HG02884 (cell line): Measurements from ENCODE around the gene USP47.
A peak's percentile ranks its signal among the peaks of the same experiment; 100 is the strongest.
"Not testable (repeated sequence)": the region's sequence is repeated elsewhere in the genome, so short reads cannot be mapped to it uniquely, and the experiment has no call there.

Experiments
- ATAC-seq: cut with Tn5 transposase; IDR thresholded peaks from one replicate; pipeline ENCODE4 v1.9.1; 2021; ENCODE audit warnings: mild to moderate bottlenecking, moderate library complexity; ENCODE audit not compliant: unreplicated experiment

USP47 gene

DNA sequence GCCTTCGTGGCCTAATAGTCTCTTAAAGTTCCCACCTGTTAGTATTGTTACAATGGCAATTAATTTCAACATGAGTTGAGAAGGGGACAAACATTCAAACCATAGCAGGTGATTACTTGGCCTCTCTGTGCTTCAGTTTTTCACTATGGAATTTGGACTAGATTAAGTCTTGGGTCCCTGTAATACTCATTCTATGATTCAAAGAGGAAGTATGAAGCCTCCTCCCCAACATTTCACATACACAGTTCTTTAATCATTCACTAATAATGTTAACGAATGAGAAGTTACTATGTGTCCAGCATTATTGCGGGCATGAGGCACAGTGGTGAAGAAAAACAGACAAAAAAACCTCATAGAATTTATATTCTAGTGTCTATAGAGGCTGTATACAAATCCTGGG lies 19.9 kb upstream of the USP47 start:
- ATAC-seq, result no peak

DNA sequence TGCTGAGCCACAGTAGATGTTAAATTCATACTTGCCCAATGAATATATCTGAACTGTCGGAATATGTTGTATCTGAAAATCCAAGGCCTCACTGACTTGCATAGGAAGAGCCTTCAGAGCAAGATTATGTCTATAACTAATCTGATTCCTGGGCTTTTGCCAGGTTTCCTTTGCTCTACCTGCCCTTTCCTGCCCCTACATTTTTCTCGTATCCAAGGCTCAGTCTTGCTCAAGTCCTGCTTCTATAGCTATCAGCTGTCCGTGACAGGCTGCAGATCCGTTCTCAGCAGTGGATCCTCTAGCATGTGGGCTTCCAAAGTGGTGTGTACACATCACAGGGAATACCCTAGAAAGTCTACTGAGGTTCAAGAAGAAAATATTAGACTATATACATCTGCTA lies 18.8 kb upstream of the USP47 start:
- ATAC-seq, result no peak

DNA sequence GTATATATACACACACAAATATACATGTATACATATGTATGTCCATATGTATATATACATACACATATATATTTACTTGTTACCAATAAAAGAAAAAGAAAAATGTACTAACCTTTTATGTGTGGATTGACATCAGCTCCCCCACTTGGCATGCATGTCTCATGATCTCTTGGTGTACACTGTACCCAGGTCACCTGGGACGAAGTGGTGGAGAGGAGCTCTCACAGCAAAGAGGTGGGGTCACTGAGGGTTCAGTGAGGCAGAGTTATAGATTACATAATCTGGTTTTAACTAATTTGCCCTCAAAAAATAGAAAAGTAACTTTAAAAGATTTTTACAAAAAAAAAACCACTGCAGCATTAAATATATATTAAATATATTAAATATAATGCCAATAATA lies 15.5 kb upstream of the USP47 start:
- ATAC-seq, result no peak

DNA sequence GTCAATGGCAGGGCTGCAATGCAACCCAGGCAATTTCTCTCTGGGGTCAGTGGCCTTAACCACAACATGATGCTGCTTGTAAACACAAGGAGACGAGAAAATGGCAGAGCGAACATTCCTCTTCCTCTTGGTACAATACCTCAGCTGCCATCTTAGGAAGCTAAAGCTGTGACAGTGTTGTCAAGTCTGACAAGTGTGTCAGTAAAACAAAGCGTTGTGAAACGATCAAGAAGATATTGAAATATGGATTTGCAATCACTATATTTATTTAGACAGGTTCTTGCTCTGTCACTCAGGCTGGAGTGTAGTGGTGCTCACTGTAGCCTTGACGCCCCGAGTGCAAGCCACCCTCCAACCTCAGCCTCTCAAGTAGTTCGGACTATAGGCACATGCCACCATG lies 14.5 kb upstream of the USP47 start:
- no peak for ATAC-seq

DNA sequence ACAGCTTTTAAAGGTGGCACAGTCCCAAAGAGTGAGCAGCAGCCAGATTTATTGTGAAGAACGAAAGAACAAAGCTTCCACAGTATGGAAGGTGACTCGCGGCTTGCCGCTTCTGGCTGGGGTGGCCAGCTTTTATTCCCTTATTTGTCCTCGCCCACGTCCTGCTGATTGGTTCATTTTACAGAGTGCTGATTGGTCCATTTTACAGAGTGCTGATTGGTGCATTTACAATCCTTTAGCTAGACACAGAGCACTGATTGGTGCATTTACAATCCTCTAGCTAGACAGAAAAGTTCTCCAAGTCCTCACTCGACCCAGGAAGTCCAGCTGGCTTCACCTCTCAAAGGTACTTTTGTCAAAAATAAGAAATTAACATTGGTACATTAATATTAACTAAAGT lies 10.4 kb upstream of the USP47 start:
- ATAC-seq, result not testable (repeated sequence)

DNA sequence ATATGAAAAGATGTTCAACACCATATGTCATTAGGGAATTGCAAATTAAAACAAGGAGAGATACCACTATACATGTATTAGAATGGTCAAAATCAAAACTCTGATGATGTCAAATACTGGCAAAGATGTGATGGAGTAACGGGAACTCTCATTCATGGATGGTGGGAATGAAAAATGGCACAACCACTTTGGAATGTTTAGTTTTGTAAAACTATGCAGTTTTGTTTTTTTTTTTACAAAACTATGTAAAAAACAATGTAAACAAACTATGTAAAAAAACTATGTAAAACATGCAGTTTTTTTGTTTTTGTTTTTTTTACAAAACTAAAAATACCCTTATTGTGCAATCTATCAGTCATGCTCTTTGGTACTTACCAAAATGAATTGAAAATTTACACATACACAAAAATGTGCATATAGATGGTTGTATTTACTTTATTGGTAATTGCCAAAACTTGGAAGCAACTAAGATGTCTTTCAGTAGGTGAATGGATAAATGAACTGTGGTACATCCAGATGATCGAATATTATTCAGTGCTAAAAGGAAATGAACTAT lies 5.0 kb upstream of the USP47 start:
- ATAC-seq, result no peak

DNA sequence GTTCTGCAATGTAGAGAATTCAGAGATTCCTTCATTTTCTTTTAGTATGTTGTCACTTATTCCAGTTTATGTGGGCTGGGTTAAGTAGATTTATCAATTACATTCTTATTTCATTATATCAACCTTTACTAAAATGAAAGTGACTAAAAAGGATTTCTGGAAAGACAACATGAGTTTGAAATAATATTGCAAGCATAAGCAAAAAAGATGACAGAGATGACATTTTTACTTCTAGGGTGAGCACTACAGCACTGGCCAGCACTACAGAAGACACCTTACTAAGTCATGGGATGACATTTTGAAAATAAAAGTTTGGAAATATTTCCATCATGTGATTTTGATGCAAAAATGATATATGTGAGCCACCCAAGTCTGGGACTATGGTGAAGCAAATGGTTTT lies 2.1 kb upstream of the USP47 start:
- ATAC-seq, result no peak

DNA sequence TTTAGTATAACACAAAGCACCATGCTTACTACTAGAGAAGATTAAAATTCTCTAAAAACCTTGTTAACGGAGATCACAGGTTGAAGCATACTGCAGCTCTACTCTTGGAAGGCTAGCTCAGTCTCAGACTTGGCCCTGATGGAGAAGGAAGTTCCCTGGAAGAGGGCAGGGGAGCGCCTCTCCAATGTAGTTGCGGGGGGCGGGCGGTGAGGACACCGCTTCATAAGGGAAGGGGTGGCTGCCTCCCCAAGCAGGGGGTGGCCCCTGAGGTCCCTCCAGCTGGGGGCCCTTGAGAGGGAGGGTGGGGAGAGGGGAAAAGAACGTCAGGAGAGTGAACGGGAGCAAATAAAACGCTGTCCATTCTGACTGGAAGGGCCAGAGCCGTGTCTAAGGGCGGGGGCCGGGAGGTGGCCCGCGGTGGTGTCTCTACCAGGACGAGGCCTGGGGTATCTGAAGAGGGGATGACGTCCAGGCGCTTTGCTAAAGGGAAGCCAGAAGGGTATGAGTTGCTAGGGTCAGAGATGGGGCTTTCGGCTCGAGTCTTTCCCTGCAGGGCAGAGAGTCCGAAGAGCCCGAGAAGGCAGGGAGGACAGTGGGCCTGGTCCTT lies 553 bp upstream of the USP47 start:
- ATAC-seq, result peak; percentile 34

DNA sequence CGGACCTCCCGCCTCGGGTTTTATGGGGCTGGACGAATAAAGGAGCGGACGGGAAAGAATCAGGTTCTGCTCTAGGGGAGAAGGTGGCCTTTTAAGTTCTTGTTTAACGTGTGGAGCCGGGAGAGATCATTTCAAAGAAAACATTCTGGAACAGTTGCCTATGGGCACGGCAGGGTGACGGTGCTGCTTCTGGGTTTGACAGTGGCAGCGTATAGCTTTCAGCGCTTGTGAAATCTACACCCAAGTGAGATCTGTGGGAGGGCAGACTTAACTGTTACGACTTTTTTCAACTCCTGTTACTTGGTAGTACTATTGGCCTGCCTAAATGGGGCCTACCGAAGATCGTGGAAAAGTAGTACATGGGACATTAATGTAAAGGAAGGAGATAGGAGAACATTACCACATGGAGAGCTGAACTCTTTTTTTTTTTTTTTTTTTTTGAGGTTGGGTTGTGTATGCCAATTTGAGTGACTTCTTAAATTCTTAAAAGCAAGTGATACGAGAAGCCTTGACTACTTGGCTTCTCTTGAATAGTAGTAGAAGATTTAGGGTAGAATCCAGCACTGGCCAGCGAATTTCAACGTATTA lies 743 bp downstream of the USP47 start:
- ATAC-seq, result peak; percentile 40

DNA sequence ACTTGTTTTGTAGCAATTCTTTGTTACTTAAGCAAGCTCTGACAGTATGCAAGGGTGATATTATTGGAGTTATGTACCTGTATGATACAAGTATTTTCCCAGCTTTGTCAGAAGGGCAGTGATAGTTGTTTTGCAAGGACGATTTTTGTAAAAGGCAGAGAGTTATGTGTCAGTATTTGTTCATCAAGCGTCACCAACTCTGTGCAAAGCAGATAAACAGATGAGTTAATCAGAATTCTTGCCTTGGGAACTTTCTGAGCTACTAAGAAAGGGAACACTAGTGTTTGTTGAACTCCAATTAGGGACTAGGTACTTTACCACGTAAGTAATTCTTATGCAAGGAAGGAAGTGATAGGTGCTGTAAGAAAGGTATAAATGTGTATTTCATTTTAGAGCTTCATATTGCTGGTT lies 1.4 kb downstream of the USP47 start:
- ATAC-seq, result no peak

DNA sequence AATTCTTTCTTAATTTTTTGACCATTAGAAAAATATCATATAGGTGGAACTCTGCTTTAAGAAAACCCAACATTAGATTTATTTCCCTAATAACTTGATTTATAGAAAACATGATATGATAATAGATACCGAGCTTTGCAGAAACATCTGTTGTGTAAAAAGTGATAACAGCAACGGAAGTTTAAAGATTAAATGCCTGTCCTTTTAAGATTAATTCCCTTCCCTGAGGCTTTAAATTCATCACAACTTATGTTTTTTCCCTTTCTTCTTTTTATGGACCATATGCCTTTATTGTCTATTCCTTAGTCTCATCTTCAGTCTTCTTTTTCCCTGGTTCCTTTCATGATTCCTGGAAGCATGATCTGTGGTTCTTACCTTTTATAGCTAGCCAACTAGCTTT lies 1.9 kb downstream of the USP47 start:
- ATAC-seq, result no peak

DNA sequence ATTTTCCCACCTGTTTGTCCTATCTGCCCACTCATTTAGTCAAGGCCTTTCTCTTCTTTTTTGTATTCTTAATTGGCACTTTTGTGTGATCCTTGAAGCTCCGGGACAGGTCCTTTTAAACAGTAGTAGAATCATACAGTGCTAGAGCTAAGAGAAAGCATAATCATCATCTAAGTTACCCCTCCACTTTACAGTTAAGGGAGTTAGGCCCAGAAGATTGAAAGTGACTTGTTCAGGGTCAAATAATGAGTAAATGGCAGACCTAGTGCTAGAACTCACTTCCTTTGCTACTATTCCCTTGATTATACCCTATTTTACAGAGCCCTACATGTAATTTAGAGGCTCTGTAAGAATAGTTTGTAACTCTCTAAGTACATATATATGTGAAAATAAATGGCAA lies 2.5 kb downstream of the USP47 start:
- no peak for ATAC-seq

DNA sequence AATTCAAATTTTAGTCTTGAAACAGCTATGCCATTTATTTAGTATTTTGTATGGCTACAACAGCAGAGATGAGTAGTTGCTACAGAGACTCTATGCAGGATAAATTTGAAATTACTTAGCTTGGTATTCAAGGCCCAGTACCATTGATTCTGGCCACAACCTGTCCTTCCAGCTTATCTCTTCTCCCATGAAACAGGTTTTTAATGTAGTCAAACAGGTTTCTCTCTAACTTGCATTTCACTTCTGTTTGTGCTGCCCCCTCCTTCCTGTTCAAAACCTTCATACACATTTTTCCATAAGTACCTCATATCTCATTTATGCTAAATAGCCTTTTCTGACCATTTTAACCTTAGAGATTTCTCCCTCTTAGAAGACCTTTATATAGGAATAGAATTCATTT lies 3.3 kb downstream of the USP47 start:
- ATAC-seq, result no peak

DNA sequence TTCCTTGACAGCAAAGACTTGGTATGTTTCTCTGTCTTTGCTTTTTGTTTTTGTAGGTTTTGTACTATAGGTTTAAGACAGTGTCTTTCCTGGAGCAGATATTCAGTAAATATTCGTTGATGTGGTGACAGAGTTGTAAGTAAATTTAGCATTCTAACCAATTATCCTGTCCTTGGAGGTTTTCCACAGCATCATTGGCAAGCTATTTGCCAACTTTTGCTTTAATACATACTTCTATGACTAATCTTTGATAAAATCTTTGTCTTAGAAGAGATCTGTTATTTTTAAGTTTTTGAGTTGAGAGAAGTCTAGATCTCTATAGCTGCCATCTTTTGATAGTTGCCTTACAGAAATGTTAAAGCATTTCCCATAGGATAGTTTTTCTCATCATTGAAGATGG lies 3.8 kb downstream of the USP47 start:
- ATAC-seq, result no peak

DNA sequence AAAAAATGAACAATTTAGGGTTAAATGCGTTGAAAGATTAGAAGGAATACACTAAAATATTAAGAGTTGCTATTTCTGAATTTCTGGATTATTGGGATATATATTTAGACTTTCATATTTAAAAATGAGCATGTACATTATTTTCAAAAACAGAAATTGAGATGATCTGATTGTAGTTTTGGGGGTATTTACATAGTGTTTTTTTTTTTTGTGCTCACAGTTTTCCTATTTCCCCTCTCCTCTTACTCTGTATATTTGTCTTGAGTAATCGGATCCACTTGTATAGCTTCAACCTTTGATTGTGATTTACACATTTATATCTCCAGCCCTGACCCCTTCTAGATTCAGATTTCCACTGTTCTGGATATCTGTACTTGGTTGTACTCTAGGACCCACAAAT lies 5.3 kb downstream of the USP47 start:
- no peak for ATAC-seq

DNA sequence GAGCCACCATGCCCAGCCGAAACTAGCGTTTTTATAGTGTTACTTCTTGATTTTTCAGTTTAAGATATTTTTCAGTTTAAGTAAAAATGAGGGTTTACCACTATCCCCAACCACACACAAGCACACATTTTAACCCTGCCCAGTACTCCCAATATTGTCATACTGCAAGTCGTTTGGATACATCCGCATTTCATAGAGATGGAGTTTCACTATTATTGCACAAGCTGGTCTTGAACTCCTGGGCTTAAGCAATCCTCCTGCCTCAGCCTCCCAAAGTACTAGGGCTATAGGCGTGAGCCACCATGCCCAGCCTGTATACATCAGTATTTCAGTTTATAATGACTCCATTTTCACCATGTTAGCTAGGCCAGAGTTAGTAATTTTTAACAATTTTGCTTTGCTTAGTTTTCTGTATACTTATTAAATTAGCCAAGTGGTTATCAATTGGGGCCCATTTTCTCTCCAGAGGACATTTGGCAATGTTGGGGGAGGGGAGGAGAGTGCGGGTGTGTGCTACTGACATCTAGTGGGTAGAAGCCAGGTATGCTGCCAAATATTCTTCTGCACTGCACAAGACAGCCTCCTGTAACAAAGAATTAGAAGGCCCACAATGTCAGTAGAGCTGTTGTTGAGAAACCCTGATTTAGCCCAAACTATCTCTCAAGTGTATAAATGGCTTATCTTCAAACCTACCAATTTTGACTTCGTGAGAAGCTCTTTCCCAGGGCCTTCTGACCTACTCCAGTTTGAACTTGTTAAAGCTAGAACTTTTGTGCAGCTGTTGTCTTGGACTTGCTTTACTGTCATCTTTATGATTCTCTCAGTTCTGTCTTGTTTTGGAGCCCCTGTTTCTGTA lies 7.3 kb downstream of the USP47 start:
- ATAC-seq, result peak; percentile 70

DNA sequence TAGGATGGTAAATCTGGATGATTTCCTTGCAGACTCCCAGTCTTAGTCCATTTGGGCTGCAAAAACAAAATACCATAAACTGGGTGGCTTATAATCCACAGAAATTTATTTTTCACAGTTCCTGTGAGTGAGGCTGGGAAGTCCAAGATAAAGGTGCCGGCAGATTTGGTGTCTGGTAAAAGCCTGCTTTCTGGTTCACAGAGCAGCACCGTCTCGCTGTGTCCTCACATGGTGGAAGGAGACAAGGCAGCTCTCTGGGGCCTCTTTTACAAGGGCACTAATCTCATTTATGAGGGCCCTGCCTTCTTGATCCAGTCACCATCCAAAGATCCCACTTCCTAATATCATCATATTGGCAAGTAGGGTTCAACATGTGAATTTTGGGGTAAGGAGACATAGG lies 8.9 kb downstream of the USP47 start:
- ATAC-seq, result no peak

DNA sequence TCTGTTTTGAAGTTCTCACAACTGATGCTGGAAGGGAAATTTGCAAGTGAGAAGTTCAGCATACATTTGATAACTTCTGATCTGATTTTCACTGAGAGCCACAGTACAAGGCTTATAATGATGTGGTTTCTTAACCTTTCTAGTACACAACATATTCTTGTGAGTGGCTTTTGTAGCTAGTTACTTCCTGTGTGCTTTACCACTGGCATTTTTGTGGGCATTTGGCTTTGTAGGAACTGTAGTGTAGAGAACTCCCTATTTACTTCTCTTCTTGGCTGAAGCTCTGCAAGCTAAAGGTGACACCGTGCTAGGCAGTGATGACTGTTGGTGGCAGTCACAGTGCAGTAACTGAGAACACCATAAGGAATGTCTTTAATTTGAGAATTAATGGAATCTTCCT lies 14.9 kb downstream of the USP47 start:
- ATAC-seq, result no peak

DNA sequence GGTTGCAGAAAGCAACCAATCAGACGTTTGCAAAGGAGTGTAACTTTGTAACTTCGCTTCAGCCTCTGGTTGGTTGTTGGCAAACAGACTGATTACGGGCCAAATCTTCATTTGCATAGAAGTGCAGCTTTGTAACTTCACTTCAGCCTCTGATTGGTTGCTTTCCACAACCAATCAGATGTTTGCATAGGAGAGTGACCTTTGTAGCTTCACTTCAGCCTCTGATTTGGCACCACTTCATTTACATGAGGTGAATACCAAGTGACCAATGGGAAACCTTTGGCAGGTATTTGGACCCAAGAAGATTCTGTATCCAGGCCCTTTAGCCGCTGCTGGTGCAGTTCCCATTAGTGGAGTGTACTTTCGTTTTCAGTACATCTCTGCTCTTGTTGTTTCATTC lies 16.0 kb downstream of the USP47 start:
- no peak for ATAC-seq

DNA sequence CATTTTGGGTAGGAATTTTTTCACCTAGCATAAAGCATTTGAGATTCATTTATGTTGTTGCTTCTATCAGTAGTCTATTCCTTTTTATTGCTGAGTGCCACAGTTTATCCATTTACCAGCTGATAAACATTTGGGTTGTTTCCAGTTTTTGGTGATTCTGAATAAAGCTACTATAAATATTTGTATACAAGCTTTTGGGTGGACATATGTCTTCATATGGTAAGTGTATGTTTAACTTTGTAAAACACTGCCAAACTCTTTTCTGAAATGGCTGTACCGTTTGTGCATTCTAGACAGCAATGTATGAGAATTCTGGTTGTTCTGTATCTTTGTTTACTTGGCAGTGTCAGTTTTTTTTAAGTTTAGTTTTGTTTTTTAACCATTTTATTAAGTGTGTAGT lies 16.9 kb downstream of the USP47 start:
- no peak for ATAC-seq

DNA sequence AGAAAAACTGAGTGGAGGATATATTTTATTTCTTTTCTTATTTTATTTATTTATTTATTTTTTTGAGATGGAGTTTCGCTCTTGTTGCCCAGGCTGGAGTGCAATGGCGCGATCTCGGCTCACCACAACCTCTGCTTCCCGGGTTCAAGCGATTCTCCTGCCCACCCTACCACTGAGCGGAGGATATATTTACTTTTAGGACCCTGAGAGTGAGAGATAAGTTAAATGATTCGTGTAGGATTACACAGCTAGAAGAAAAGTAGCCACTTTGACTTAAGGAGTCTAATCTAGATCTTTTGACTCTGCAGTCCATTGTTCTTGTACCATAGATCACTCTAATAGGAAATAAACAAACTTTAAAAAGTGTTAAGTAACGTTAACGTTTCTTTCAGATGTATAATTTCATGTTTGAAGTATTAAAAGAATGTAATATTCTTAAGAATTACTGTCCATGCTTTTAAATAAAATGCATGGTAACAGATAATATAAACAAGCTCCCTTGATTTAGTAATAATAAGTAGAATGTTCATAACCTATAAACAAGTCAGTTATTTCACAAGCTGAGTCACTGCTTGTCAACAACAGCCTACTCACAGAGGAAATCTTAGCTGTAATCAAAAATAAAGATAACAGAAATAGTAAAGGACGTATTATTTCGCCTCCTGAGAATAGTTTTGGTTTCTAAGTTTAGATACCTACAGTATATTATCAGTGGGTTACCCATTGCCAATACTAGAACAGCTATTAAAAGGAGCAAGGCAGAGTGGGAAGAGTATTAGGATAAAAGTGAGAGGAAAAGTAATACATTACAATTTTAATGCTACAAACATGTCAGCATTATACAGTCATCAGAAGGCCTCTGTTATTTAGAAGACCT lies 18.6 kb downstream of the USP47 start:
- ATAC-seq, result no peak
